ENCODE data around the gene MS4A1. TPM values are rescaled to one million over a fixed set of nuclear protein-coding genes. Genes with fewer than 3 reads are reported as not detected.
"Not testable (repeated sequence)": the region's sequence is repeated elsewhere in the genome, so short reads cannot be mapped to it uniquely, and the experiment has no call there.

Gene MS4A1
- total RNA-seq, 1 donor from 2014 or later: not detected

DNA sequence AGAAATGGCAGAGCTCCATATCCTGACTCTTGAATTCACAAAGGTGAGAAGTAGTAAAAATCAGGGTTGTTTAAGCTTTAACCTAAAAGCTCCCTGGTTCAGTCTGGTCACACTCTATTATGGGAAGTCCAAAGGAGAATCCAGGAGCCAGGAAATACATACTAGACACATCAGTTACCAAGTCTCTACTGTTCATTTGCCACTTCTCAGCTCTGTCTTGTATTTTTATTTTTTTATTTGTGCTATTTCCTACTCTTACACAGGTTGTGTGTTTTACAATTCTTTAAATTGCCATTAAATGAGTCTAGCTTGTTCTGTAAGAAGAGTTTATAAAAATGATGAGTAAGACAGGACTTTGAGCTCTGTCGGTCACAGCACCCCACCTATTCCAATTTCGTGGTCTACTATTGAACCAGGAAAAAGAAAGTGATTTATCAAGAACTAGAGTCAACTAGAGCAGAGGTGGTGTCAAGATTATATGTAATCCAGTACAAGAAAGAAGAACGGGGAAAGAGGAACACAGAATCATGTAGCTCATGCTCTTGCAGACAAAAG, 46.7 kb downstream of the MS4A1 start:
- DNase-seq (ENCODE audit: low read depth) (no peak), FAIRE-seq (no peak)
- TF ChIP-seq, protein P1, sequence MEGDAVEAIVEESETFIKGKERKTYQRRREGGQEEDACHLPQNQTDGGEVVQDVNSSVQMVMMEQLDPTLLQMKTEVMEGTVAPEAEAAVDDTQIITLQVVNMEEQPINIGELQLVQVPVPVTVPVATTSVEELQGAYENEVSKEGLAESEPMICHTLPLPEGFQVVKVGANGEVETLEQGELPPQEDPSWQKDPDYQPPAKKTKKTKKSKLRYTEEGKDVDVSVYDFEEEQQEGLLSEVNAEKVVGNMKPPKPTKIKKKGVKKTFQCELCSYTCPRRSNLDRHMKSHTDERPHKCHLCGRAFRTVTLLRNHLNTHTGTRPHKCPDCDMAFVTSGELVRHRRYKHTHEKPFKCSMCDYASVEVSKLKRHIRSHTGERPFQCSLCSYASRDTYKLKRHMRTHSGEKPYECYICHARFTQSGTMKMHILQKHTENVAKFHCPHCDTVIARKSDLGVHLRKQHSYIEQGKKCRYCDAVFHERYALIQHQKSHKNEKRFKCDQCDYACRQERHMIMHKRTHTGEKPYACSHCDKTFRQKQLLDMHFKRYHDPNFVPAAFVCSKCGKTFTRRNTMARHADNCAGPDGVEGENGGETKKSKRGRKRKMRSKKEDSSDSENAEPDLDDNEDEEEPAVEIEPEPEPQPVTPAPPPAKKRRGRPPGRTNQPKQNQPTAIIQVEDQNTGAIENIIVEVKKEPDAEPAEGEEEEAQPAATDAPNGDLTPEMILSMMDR (IDR thresholded peaks at IDR 0.05; ENCODE audit: insufficient read depth, low read length, severe bottlenecking): no peak
- H3K36me3 ChIP-seq (ENCODE audit: control insufficient read depth, insufficient read depth, low read length): no peaks in the 10 kb centered on the region
- no peak overlapping the region for H3K4me3 ChIP-seq (ENCODE audit: low read depth, low read length)
- no peaks in the 10 kb centered on the region for H3K27me3 ChIP-seq (ENCODE audit: control insufficient read depth, insufficient read depth, low read length)

DNA sequence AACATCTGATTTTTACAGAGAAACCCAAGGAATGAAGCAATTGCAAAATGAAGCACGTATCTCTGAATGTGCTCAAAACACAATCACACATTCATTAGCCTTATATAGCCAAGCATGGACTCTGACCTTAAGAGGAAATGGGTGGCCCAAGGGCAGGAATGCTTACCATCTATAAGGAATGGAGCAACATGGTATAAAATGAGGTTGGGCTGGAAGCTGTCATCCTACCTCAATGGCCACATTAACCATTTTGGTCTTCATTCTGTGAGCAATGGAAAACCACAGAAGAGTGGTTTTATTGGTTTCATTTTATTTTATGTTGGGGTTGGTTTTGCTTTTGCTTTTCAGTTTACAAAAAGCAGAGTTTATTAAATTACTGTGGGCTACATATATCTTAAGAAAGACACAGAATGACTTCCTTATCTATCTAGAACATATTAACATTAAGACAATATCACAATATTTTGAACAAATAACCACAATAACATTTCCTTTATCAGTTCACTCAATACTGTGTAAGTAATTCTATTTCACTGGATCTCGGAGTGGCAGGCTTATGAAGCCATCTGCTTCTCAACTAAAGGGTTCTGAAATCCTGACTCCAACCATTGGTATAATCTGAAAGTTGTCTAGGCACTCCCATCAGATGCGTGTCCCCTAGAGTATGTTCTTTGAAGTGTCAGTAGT, 48.7 kb downstream of the MS4A1 start:
- TF ChIP-seq, protein P1 (IDR thresholded peaks at IDR 0.05; ENCODE audit: insufficient read depth, low read length, severe bottlenecking): no peak
- Histone ChIP-seq H3K36me3 (ENCODE audit: control insufficient read depth, insufficient read depth, low read length) (no peaks in the 10 kb centered on the region), H3K27me3 (ENCODE audit: control insufficient read depth, insufficient read depth, low read length) (no peaks in the 10 kb centered on the region), H3K4me3 (ENCODE audit: low read depth, low read length) (no peak overlapping the region)
- DNase-seq (ENCODE audit: low read depth) (no peak), FAIRE-seq (no peak)

DNA sequence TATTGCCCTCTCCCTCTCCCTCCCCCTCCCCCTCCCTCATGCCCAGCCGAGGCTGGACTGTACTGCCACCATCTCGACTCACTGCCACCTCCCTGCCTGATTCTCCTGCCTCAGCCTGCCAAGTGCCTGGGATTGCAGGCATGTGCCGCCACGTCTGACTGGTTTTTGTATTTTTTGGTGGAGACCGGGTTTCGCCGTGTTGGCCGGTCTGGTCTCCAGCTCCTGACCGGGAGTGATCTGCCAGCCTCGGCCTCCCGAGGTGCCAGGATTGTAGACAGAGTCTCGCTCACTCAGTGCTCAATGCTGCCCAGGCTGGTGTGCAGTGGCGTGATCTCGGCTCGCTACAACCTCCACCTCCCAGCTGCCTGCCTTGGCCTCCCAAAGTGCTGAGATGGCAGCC, 54.0 kb downstream of the MS4A1 start:
- not testable (repeated sequence) for DNase-seq (ENCODE audit: low read depth); H3K36me3 ChIP-seq (ENCODE audit: control insufficient read depth, insufficient read depth, low read length); H3K27me3 ChIP-seq (ENCODE audit: control insufficient read depth, insufficient read depth, low read length); H3K4me3 ChIP-seq (ENCODE audit: low read depth, low read length); FAIRE-seq

DNA sequence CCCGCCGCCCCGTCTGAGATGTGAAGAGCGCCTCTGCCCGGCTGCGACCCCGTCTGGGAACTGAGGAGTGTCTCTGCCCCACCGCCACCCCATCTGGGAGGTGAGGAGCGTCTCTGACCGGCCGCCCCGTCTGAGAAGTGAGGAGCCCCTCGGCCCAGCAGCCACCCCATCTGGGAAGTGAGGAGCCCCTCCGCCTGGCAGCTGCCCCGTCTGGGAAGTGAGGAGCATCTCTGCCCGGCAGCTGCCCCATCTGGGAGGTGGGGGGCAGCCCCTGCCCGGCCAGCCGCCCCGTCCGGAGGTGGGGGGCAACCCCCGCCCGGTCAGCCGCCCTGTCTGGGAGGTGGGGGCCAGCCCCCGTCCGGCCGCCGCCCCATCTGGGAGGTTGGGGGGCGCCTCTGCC, 54.6 kb downstream of the MS4A1 start:
- FAIRE-seq; H3K4me3 ChIP-seq (ENCODE audit: low read depth, low read length); DNase-seq (ENCODE audit: low read depth); H3K27me3 ChIP-seq (ENCODE audit: control insufficient read depth, insufficient read depth, low read length); H3K36me3 ChIP-seq (ENCODE audit: control insufficient read depth, insufficient read depth, low read length): not testable (repeated sequence)

GRCh38 chr11:60511393-60511792, 55.7 kb downstream of the MS4A1 start:
- DNase-seq (ENCODE audit: low read depth) (no peak), FAIRE-seq (no peak)
- no peaks in the 10 kb centered on the region for H3K36me3 ChIP-seq (ENCODE audit: control insufficient read depth, insufficient read depth, low read length)
- TF ChIP-seq, protein P1 (IDR thresholded peaks at IDR 0.05; ENCODE audit: insufficient read depth, low read length, severe bottlenecking): no peak
- no peaks in the 10 kb centered on the region for H3K27me3 ChIP-seq (ENCODE audit: control insufficient read depth, insufficient read depth, low read length)
- H3K4me3 ChIP-seq (ENCODE audit: low read depth, low read length): no peak overlapping the region

GRCh38 chr11:60512651-60513225, 57.1 kb downstream of the MS4A1 start:
- DNase-seq (ENCODE audit: low read depth): no peak
- TF ChIP-seq, protein P1 (IDR thresholded peaks at IDR 0.05; ENCODE audit: insufficient read depth, low read length, severe bottlenecking): no peak
- H3K27me3 ChIP-seq (ENCODE audit: control insufficient read depth, insufficient read depth, low read length): no peaks in the 10 kb centered on the region
- no peak for FAIRE-seq
- H3K4me3 ChIP-seq (ENCODE audit: low read depth, low read length): no peak overlapping the region
- H3K36me3 ChIP-seq (ENCODE audit: control insufficient read depth, insufficient read depth, low read length): no peaks in the 10 kb centered on the region
